Type B pancreatic cell (in vitro differentiated cells): Measurements from ENCODE around the gene NAV3. TPM values are rescaled to one million over a fixed set of nuclear protein-coding genes. Genes with fewer than 3 reads are reported as not detected.
A peak's percentile ranks its signal among the peaks of the same experiment; 100 is the strongest.

Source experiments
- DNase-seq: peaks from one replicate; pipeline ENCODE4 v3.0.0; 2021; ENCODE audit warnings: mixed read lengths; ENCODE audit not compliant: unreplicated experiment; ENCODE audit errors: extremely low spot score
- H3K27ac Mint-ChIP-seq: 2 replicates; pipeline ENCODE4 v1.8.0; 2021; ENCODE audit warnings: mild to moderate bottlenecking, mixed read lengths
- H3K27me3 Mint-ChIP-seq: 2 replicates; pipeline ENCODE4 v1.8.0; 2021; ENCODE audit warnings: mixed read lengths
- H3K36me3 Mint-ChIP-seq: 2 replicates; pipeline ENCODE4 v1.8.0; 2021; ENCODE audit warnings: mixed read lengths
- H3K4me1 Mint-ChIP-seq: one replicate; pipeline ENCODE4 v1.8.0; 2021; ENCODE audit warnings: mixed read lengths; ENCODE audit not compliant: unreplicated experiment
- H3K4me3 Mint-ChIP-seq: 2 replicates; pipeline ENCODE4 v1.8.0; 2021; ENCODE audit warnings: mild to moderate bottlenecking, mixed read lengths
- H3K9me3 Mint-ChIP-seq: 2 replicates; pipeline ENCODE4 v1.8.0; 2021; ENCODE audit warnings: mixed read lengths
- CTCF ChIP-seq: fragments of 200-600 bp; sonication (generic); conservative IDR thresholded peaks from 2 replicates; pipeline ENCODE4 v1.5.0; 2021; ENCODE audit warnings: antibody characterized with exemption, mild to moderate bottlenecking
- long read RNA-seq: library from polyadenylated mRNA; unstranded; transcript quantifications from one replicate; pipeline ENCODE4 v2.0.0, GENCODE V29; 2020
- total RNA-seq: library from RNA; stranded (reverse); gene quantifications from 2 replicates; pipeline ENCODE4 v1.2.1, GENCODE V29; 2021; ENCODE audit warnings: low replicate concordance

NAV3 gene
- total RNA-seq, result 5.6 and 24.9 TPM in 2 replicates
- long read RNA-seq, partial matches to known transcripts, result 3 of 4 reads
- long read RNA-seq, other reads (novel, unspliced or antisense), result 1 of 4 reads

GRCh38 chr12:77830583-77831351 lies at the start of gene NAV3:
Gene NAV3, plus strand, starts transcription at chr12:77830894. Its CDS starts 568 bp downstream, at chr12:77831462.
- TF ChIP-seq CTCF, result no peak
- Mint-ChIP-seq H3K36me3 (no peaks in the 10 kb centered on the region), H3K27me3 (no peaks in the 10 kb centered on the region), H3K4me3 (peak within 1 kb of the TSS; percentile 67), H3K9me3 (no peaks in the 10 kb centered on the region), H3K27ac (no peak within 1 kb of the TSS), H3K4me1 (peaks cover 7% of the 10 kb centered on the region)
- no peak for DNase-seq

- no peak for TF ChIP-seq CTCF
- H3K4me3 Mint-ChIP-seq, result no peak overlapping the region
- no peak for DNase-seq
- no peaks in the 10 kb centered on the region for H3K27me3 Mint-ChIP-seq
- H3K36me3 Mint-ChIP-seq, result no peaks in the 10 kb centered on the region
- H3K4me1 Mint-ChIP-seq, result no peaks in the 10 kb centered on the region
- no peak overlapping the region for H3K27ac Mint-ChIP-seq
- no peaks in the 10 kb centered on the region for H3K9me3 Mint-ChIP-seq
These were observed 48.7 kb upstream of the NAV3 start for GRCh38 chr12:77782034-77782433.

GRCh38 chr12:77782766-77783165 lies 47.9 kb upstream of the NAV3 start:
- Mint-ChIP-seq H3K27me3 (no peaks in the 10 kb centered on the region), H3K4me3 (no peak overlapping the region), H3K9me3 (no peaks in the 10 kb centered on the region), H3K27ac (no peak overlapping the region), H3K36me3 (no peaks in the 10 kb centered on the region), H3K4me1 (no peaks in the 10 kb centered on the region)
- no peak for DNase-seq
- no peak for TF ChIP-seq CTCF

DNA sequence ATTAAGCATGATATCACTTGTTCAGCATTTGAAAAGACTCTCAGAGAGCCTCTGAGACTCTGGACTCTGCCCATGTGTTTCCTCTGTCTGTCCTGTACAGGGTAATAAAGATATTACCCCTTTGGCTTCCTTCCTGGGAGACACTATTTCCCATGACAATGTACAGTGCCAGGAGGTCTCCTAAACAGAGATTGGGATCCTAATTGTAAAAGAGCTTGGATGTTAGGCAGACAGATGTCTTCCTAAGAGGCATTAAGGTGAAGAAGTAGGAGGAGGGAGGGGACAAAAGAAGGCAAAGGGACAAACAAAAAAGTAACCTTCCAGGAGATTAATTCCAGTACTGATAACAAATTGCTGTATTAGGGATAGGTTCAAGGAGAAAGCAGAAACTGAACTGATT lies 45.5 kb upstream of the NAV3 start:
- no peaks in the 10 kb centered on the region for H3K9me3 Mint-ChIP-seq
- no peaks in the 10 kb centered on the region for H3K4me1 Mint-ChIP-seq
- TF ChIP-seq CTCF, result no peak
- no peak overlapping the region for H3K4me3 Mint-ChIP-seq
- DNase-seq, result no peak
- no peak overlapping the region for H3K27ac Mint-ChIP-seq
- no peaks in the 10 kb centered on the region for H3K36me3 Mint-ChIP-seq
- H3K27me3 Mint-ChIP-seq, result no peaks in the 10 kb centered on the region

- TF ChIP-seq CTCF, result no peak
- Mint-ChIP-seq H3K4me1 (no peaks in the 10 kb centered on the region), H3K36me3 (no peaks in the 10 kb centered on the region), H3K27me3 (no peaks in the 10 kb centered on the region), H3K27ac (no peak overlapping the region), H3K9me3 (no peaks in the 10 kb centered on the region), H3K4me3 (no peak overlapping the region)
- DNase-seq, result no peak
These were observed 44.0 kb upstream of the NAV3 start for GRCh38 chr12:77786675-77787074.
